ENCODE measurements around the gene SLC6A1.

SLC6A1 gene

GRCh38 chr3:11002371-11002807 lies 9.8 kb downstream of the SLC6A1 start:
- H3K4me3 ChIP-seq (ENCODE audit: low read depth, low read length) = no peak overlapping the region
- DNase-seq (ENCODE audit: low read depth) = no peak
- TF ChIP-seq MYC (IDR thresholded peaks at IDR 0.05; ENCODE audit: low read depth, low read length) = no peak
- TF ChIP-seq POLR2A (IDR thresholded peaks at IDR 0.05; ENCODE audit: extremely low read depth, insufficient read length) = no peak
- no peak for TF ChIP-seq MAX (IDR thresholded peaks at IDR 0.05; ENCODE audit: low read depth, low read length)
- no peak for TF ChIP-seq CTCF (IDR thresholded peaks at IDR 0.05; ENCODE audit: low read depth, low read length)

- TF ChIP-seq POLR2A (IDR thresholded peaks at IDR 0.05; ENCODE audit: extremely low read depth, insufficient read length) = no peak
- no peak for TF ChIP-seq MAX (IDR thresholded peaks at IDR 0.05; ENCODE audit: low read depth, low read length)
- no peak for TF ChIP-seq CTCF (IDR thresholded peaks at IDR 0.05; ENCODE audit: low read depth, low read length)
- TF ChIP-seq MYC (IDR thresholded peaks at IDR 0.05; ENCODE audit: low read depth, low read length) = no peak
- DNase-seq (ENCODE audit: low read depth) = no peak
- H3K4me3 ChIP-seq (ENCODE audit: low read depth, low read length) = no peak overlapping the region
Measured at GRCh38 chr3:11004563-11004962, 12.0 kb downstream of the SLC6A1 start.

GRCh38 chr3:11005686-11006256 lies 13.2 kb downstream of the SLC6A1 start:
- TF ChIP-seq CTCF (IDR thresholded peaks at IDR 0.05; ENCODE audit: low read depth, low read length) = no peak
- H3K4me3 ChIP-seq (ENCODE audit: low read depth, low read length) = no peak overlapping the region
- no peak for DNase-seq (ENCODE audit: low read depth)

GRCh38 chr3:11006986-11007933 lies 14.7 kb downstream of the SLC6A1 start:
- no peak for DNase-seq (ENCODE audit: low read depth)
- no peak for TF ChIP-seq CTCF (IDR thresholded peaks at IDR 0.05; ENCODE audit: low read depth, low read length)
- no peak overlapping the region for H3K4me3 ChIP-seq (ENCODE audit: low read depth, low read length)

- no peak for TF ChIP-seq POLR2A (IDR thresholded peaks at IDR 0.05; ENCODE audit: extremely low read depth, insufficient read length)
- no peak for TF ChIP-seq MYC (IDR thresholded peaks at IDR 0.05; ENCODE audit: low read depth, low read length)
- TF ChIP-seq MAX (IDR thresholded peaks at IDR 0.05; ENCODE audit: low read depth, low read length) = no peak
- TF ChIP-seq CTCF (IDR thresholded peaks at IDR 0.05; ENCODE audit: low read depth, low read length) = no peak
- no peak overlapping the region for H3K4me3 ChIP-seq (ENCODE audit: low read depth, low read length)
- DNase-seq (ENCODE audit: low read depth) = no peak
Measured at GRCh38 chr3:11009898-11010297, 17.4 kb downstream of the SLC6A1 start.

Data from NB4 (cell line).